GM12801 (cell line): Measurements from ENCODE around the gene TMTC2.

Experiments used
- TF ChIP-seq, protein P1 (sequence below): IDR thresholded peaks from one replicate; pipeline ENCODE4 v1.5.1; 2011; ENCODE audit warnings: control low read depth; ENCODE audit not compliant: insufficient read length; ENCODE audit errors: extremely low read depth

The TMTC2 gene

GRCh38 chr12:83052890-83053541 is 366.3 kb downstream of the TMTC2 start:
- TF ChIP-seq, protein P1, sequence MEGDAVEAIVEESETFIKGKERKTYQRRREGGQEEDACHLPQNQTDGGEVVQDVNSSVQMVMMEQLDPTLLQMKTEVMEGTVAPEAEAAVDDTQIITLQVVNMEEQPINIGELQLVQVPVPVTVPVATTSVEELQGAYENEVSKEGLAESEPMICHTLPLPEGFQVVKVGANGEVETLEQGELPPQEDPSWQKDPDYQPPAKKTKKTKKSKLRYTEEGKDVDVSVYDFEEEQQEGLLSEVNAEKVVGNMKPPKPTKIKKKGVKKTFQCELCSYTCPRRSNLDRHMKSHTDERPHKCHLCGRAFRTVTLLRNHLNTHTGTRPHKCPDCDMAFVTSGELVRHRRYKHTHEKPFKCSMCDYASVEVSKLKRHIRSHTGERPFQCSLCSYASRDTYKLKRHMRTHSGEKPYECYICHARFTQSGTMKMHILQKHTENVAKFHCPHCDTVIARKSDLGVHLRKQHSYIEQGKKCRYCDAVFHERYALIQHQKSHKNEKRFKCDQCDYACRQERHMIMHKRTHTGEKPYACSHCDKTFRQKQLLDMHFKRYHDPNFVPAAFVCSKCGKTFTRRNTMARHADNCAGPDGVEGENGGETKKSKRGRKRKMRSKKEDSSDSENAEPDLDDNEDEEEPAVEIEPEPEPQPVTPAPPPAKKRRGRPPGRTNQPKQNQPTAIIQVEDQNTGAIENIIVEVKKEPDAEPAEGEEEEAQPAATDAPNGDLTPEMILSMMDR, result no peak

GRCh38 chr12:83057436-83057835 is 370.7 kb downstream of the TMTC2 start:
- TF ChIP-seq, protein P1, result no peak

DNA sequence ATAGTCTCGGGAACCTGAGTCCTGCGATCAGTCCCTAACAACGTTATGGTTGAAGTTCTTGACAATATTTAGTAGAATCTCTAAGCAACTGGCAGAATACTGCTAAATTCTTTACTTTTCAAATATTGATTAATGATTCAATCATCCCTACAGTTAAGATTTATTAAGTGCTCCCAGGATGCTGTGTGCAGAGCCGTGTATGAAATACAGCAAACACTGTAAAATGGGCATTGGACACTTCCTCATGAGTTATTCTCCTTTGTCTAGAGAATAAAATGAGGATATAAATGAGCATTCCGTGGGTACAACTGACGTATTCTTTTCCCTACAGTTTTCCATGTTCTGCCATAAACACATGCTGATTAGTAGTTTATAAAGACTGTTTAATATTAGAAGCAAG is 372.4 kb downstream of the TMTC2 start:
- TF ChIP-seq, protein P1, result no peak

GRCh38 chr12:83065562-83065961 is 378.9 kb downstream of the TMTC2 start:
- TF ChIP-seq, protein P1, result no peak

- TF ChIP-seq, protein P1, result no peak
These were observed 381.3 kb downstream of the TMTC2 start for GRCh38 chr12:83067981-83068380.

- TF ChIP-seq, protein P1, result no peak
These were observed 387.7 kb downstream of the TMTC2 start for GRCh38 chr12:83074358-83074894.

- TF ChIP-seq, protein P1, result no peak
These were observed 388.8 kb downstream of the TMTC2 start for GRCh38 chr12:83075471-83075870.
